Astrocyte (in vitro differentiated cells and primary cell): ENCODE measurements around the gene ASCL1. TPM values are rescaled to one million over a fixed set of nuclear protein-coding genes. Genes with fewer than 3 reads are reported as not detected.
A peak's percentile ranks its signal among the peaks of the same experiment; 100 is the strongest.

ENCODE experiments used
- DNase-seq: peaks from one replicate; pipeline ENCODE4 v3.0.0-alpha.2; 2010; ENCODE audit warnings: low read depth
- FAIRE-seq: peaks from 2 replicates; lab custom pipeline; 2011; peaks lifted over from hg19 to GRCh38; lab: Jason Lieb, UNC
- H2AFZ ChIP-seq: 2 replicates; pipeline ENCODE4 v1.6.0; 2012; ENCODE audit warnings: low read depth, low read length, inconsistent platforms
- H3K27ac ChIP-seq: 2 replicates; pipeline ENCODE4 v1.5.1; 2011; ENCODE audit warnings: low read depth, low read length, inconsistent platforms
- H3K27me3 ChIP-seq: 2 replicates; pipeline ENCODE4 v1.6.0; 2011; ENCODE audit warnings: low read length, inconsistent platforms; ENCODE audit not compliant: insufficient read depth
- H3K36me3 ChIP-seq: 2 replicates; pipeline ENCODE4 v1.5.1; 2011; ENCODE audit warnings: low read length, inconsistent platforms; ENCODE audit not compliant: insufficient read depth
- H3K4me1 ChIP-seq: 2 replicates; pipeline ENCODE4 v1.5.1; 2011; ENCODE audit warnings: low read length, inconsistent platforms; ENCODE audit not compliant: insufficient read depth
- H3K4me2 ChIP-seq: 2 replicates; pipeline ENCODE4 v1.6.0; 2012; ENCODE audit warnings: low read length, inconsistent platforms
- H3K4me3 ChIP-seq: 2 replicates; pipeline ENCODE4 v1.5.1; 2011; ENCODE audit warnings: low read depth, mild to moderate bottlenecking, low read length, inconsistent platforms; ENCODE audit not compliant: insufficient read depth
- H3K79me2 ChIP-seq: 2 replicates; pipeline ENCODE4 v1.6.0; 2012; ENCODE audit warnings: mild to moderate bottlenecking, low read length, inconsistent platforms; ENCODE audit not compliant: insufficient read depth
- H3K9ac ChIP-seq: 2 replicates; pipeline ENCODE4 v1.6.0; 2012; ENCODE audit warnings: mild to moderate bottlenecking, low read length, inconsistent platforms
- H3K9me3 ChIP-seq: 2 replicates; pipeline ENCODE4 v1.5.1; 2012; ENCODE audit warnings: low read depth, mild to moderate bottlenecking, low read length, inconsistent platforms; ENCODE audit not compliant: insufficient read depth
- H4K20me1 ChIP-seq: 2 replicates; pipeline ENCODE4 v1.6.0; 2012; ENCODE audit warnings: low read length, inconsistent platforms; ENCODE audit not compliant: insufficient read depth
- H3K27ac Mint-ChIP-seq: one replicate; pipeline ENCODE4 v1.8.0; 2021; ENCODE audit warnings: mild to moderate bottlenecking, mixed read lengths; ENCODE audit not compliant: unreplicated experiment
- H3K27me3 Mint-ChIP-seq: one replicate; pipeline ENCODE4 v1.8.0; 2021; ENCODE audit warnings: low read depth, mixed read lengths; ENCODE audit not compliant: unreplicated experiment
- H3K36me3 Mint-ChIP-seq: one replicate; pipeline ENCODE4 v1.8.0; 2021; ENCODE audit warnings: low read depth, mixed read lengths; ENCODE audit not compliant: unreplicated experiment
- H3K4me1 Mint-ChIP-seq: one replicate; pipeline ENCODE4 v1.8.0; 2021; ENCODE audit warnings: low read depth, mixed read lengths; ENCODE audit not compliant: unreplicated experiment
- H3K4me3 Mint-ChIP-seq: one replicate; pipeline ENCODE4 v1.8.0; 2021; ENCODE audit warnings: mild to moderate bottlenecking, moderate library complexity, mixed read lengths; ENCODE audit not compliant: unreplicated experiment
- H3K9me3 Mint-ChIP-seq: one replicate; pipeline ENCODE4 v1.8.0; 2021; ENCODE audit warnings: mild to moderate bottlenecking, mixed read lengths; ENCODE audit not compliant: unreplicated experiment
- CTCF ChIP-seq: IDR thresholded peaks from 2 replicates; pipeline ENCODE4 v1.5.1; 2011; ENCODE audit warnings: low read depth, mild to moderate bottlenecking, inconsistent platforms, low read length, moderate library complexity; ENCODE audit not compliant: insufficient read depth
- EZH2 ChIP-seq: IDR thresholded peaks from 2 replicates; pipeline ENCODE4 v1.6.1; 2012; ENCODE audit warnings: mild to moderate bottlenecking, low read length, inconsistent platforms; ENCODE audit not compliant: insufficient read depth
- total RNA-seq: library from RNA; stranded (reverse); gene quantifications from 2 replicates; pipeline ENCODE4 v1.2.1, GENCODE V29; 2021

The ASCL1 gene
- total RNA-seq, 1 donor from 2014 or later: not detected

DNA sequence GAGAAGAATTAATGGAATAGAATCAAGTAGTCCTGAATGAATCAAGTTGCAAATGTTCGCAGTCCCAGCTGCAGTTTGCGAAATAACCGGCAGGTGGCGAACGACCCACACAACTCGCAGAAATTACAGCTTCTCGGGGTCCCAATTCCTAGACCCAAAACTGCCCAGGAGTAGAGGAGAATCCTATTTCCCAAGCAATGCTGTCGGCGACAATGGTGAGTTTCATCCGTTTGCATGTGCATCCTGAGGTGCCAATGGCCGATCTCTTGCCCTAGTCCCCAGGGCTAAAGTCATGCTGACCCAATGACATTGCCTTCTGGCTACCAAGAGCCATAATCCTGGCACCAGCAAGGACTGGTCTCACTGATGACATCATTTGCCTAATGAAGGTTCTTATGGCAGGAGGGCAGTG is 8.5 kb upstream of the ASCL1 start:
- peaks cover 2% of the 10 kb centered on the region for H3K4me1 Mint-ChIP-seq
- Histone ChIP-seq H3K36me3 (no peaks in the 10 kb centered on the region), H3K4me3 (no peak overlapping the region), H3K27ac (no peak overlapping the region), H3K79me2 (no peaks in the 10 kb centered on the region), H3K4me2 (no peak overlapping the region), H4K20me1 (no peaks in the 10 kb centered on the region), H2AFZ (no peak overlapping the region), H3K9me3 (no peaks in the 10 kb centered on the region), H3K4me1 (no peaks in the 10 kb centered on the region), H3K9ac (no peak overlapping the region), H3K27me3 (peaks cover 40% of the 10 kb centered on the region)
- peaks cover 89% of the 10 kb centered on the region for H3K27me3 Mint-ChIP-seq
- no peaks in the 10 kb centered on the region for H3K9me3 Mint-ChIP-seq
- no peak overlapping the region for H3K4me3 Mint-ChIP-seq
- no peak for DNase-seq
- FAIRE-seq: no peak
- no peak overlapping the region for H3K27ac Mint-ChIP-seq
- H3K36me3 Mint-ChIP-seq: peaks cover 3% of the 10 kb centered on the region
- TF ChIP-seq CTCF: peak; percentile 86
- no peak for TF ChIP-seq EZH2

DNA sequence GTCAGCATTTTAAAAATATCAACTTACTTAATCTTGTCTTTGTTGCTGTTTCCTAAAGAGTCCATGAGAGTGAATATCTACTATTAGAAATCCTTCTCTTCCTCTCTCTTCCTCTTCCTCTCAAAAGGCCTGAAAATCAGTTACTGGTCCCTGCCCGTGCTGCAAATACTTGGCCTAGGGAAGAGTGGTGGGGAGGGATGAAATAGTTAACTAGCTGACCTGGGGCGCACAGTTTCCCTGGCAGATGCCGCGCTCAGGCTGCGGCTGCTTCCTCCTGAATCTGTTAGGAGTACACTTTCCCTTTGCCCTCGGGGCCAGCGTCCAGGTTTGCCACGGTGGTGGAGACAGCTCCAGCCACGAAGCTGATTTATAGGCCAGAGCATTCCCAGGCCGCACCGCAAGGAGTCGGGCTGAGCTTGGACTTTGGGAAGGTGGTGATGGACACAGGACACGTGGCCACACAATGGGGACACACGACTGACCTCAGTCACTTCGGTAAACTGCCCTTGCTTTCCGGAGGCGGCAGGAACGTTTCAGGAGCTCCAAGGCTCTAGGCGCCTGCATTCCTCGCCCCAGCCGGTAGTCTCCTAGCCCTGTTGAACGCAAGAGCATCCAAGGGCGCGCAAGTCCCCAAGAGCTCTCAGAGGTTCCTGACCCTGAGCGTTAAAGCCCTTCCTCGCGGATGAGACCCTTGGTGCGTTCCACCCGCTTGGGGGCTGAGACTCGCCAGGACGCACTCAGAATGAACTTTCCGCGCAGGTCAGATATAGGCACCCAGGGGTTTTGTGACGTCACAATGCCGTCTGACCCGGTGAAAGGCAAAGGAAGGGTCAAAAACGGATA is 7.1 kb upstream of the ASCL1 start:
- H3K27ac Mint-ChIP-seq: no peak overlapping the region
- H3K36me3 Mint-ChIP-seq: peaks cover 3% of the 10 kb centered on the region
- Histone ChIP-seq H3K4me2 (no peak overlapping the region), H3K4me1 (no peaks in the 10 kb centered on the region), H3K27me3 (peaks cover 49% of the 10 kb centered on the region), H3K9ac (no peak overlapping the region), H2AFZ (peak overlapping the region; percentile 10), H3K9me3 (no peaks in the 10 kb centered on the region), H3K79me2 (no peaks in the 10 kb centered on the region), H3K27ac (no peak overlapping the region), H3K36me3 (no peaks in the 10 kb centered on the region), H3K4me3 (no peak overlapping the region), H4K20me1 (no peaks in the 10 kb centered on the region)
- no peaks in the 10 kb centered on the region for H3K9me3 Mint-ChIP-seq
- H3K4me3 Mint-ChIP-seq: no peak overlapping the region
- peaks cover 94% of the 10 kb centered on the region for H3K27me3 Mint-ChIP-seq
- no peak for TF ChIP-seq EZH2
- FAIRE-seq (no peak), DNase-seq (no peak)
- H3K4me1 Mint-ChIP-seq: peaks cover 2% of the 10 kb centered on the region

DNA sequence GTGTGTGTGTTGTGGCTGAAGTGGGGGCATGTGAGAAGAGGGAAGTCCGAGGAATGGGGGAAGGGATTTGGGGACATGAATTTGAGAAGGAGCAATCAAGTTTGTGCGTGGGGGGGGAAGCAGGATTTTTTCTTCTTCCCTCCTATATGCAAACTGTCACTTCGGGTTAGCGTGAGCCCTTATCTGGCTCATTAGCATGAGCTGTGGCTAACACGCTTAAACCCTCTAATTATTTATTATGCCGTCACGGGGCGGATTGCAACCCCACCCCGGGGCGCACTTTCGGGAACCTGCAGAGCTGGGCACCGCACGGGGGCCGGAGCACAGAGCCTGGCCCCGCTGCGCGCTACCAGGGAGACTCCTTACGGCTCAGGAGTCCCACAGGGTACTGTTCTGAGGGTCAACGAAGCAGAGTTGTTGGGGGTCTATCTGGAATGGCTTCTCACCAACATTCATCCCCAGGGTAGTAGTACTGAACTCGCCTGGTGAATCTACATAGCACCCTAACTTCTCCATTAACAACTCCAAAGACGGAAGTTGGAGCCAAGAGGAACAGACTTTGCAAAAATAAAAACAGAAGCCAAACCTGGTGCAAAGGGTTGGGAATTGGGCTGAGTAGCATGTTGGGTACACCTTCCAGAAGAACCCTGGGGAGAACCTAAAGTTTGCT is 6.4 kb upstream of the ASCL1 start:
- Histone ChIP-seq H3K9me3 (no peaks in the 10 kb centered on the region), H3K79me2 (no peaks in the 10 kb centered on the region), H4K20me1 (no peaks in the 10 kb centered on the region), H3K27ac (no peak overlapping the region), H3K4me3 (no peak overlapping the region), H3K27me3 (peaks cover 57% of the 10 kb centered on the region), H3K4me2 (no peak overlapping the region), H2AFZ (no peak overlapping the region), H3K4me1 (no peaks in the 10 kb centered on the region), H3K9ac (no peak overlapping the region), H3K36me3 (no peaks in the 10 kb centered on the region)
- no peak overlapping the region for H3K4me3 Mint-ChIP-seq
- TF ChIP-seq CTCF: no peak
- TF ChIP-seq EZH2: no peak
- H3K27ac Mint-ChIP-seq: no peak overlapping the region
- peaks cover 96% of the 10 kb centered on the region for H3K27me3 Mint-ChIP-seq
- no peaks in the 10 kb centered on the region for H3K9me3 Mint-ChIP-seq
- FAIRE-seq (no peak), DNase-seq (no peak)
- peaks cover 2% of the 10 kb centered on the region for H3K4me1 Mint-ChIP-seq
- peaks cover 3% of the 10 kb centered on the region for H3K36me3 Mint-ChIP-seq
